ENCODE data around the gene UTP18. TPM values are rescaled to one million over a fixed set of nuclear protein-coding genes. Genes with fewer than 3 reads are reported as not detected.

UTP18 gene
- total and polyA plus RNA-seq, 2 of the 8 experiments (the other 6 are each of a cell fraction or from before 2014, with no cell fraction given) = 17.9 to 85.7 TPM

- CTCF ChIA-PET (ENCODE audit: partially characterized antibody) = interaction anchor here (0.6 kb wide), 1 partner anchor 22 kb away, joined by 3 read pairs; no protein-coding TSS in a partner anchor
- no peak overlapping the region for H2BK15ac ChIP-seq (ENCODE audit: low read length)
- H3K18ac ChIP-seq (ENCODE audit: extremely low read depth, low read length) = no peak overlapping the region
- H3K56ac ChIP-seq (replicated peaks; ENCODE audit: insufficient read length, low read depth, low read length) = no peak overlapping the region
- DNase-seq (ENCODE audit: low read depth in 1 of 2, low spot score in 2 of 2) = no peak
- peaks cover 0 to 40% (median 13%) of the 10 kb centered on the region in 4 experiments; a peak in 5 of 8 replicates for H3K36me3 ChIP-seq (ENCODE audit: control insufficient read depth in 2 of 4, insufficient read depth in 4 of 4, low read length in 3 of 4)
- no peak overlapping the region for H3K4me2 ChIP-seq (ENCODE audit: insufficient read depth in 1 of 2, low read depth in 2 of 2, low read length in 2 of 2)
- H3K4me1 ChIP-seq (replicated peaks in 1 of 4; ENCODE audit: control insufficient read depth in 3 of 4, insufficient read depth in 4 of 4, low read length in 3 of 4) = peaks cover 0 to 6% (median under 1%) of the 10 kb centered on the region in 4 experiments; a peak in 2 of 7 replicates
- H4K8ac ChIP-seq (ENCODE audit: extremely low read depth, insufficient read depth, low read length) = no peak overlapping the region
- no peak overlapping the region for H3K23ac ChIP-seq (ENCODE audit: insufficient read length)
- no peak overlapping the region for H2BK120ac ChIP-seq (replicated peaks; ENCODE audit: low read depth, low read length)
- H3K14ac ChIP-seq (ENCODE audit: insufficient read length) = no peak overlapping the region
- no peak overlapping the region for H3K4me3 ChIP-seq (ENCODE audit: extremely low read depth in 1 of 4, insufficient read depth in 2 of 4, low read depth in 3 of 4, low read length in 4 of 4)
- H3K79me1 ChIP-seq (ENCODE audit: low read depth, low read length) = no peaks in the 10 kb centered on the region
- H3K79me2 ChIP-seq (ENCODE audit: control insufficient read depth in 1 of 2, insufficient read depth in 2 of 2, low read length in 2 of 2) = peaks cover 30 to 86% of the 10 kb centered on the region in 2 experiments
- POLR2A ChIA-PET (ENCODE audit: partially characterized antibody) = interaction anchor here (0.5 to 1.3 kb wide), 4 partner anchors 9 to 61 kb away, joined by 3 to 4 read pairs (median 3); no protein-coding TSS in a partner anchor
- no peak overlapping the region for H4K91ac ChIP-seq (replicated peaks; ENCODE audit: insufficient read length, low read length)
- no peak overlapping the region for H2AK5ac ChIP-seq (ENCODE audit: low read depth, low read length)
- FAIRE-seq = no peak
- H4K5ac ChIP-seq (ENCODE audit: insufficient read length, low read depth, low read length) = no peak overlapping the region
- peaks cover 13% of the 10 kb centered on the region for H3K23me2 ChIP-seq (ENCODE audit: low read depth, low read length)
- no peak overlapping the region for H3K27ac ChIP-seq (ENCODE audit: low read depth, low read length)
- no peak overlapping the region for H3K4ac ChIP-seq (replicated peaks; ENCODE audit: insufficient read length, low read depth, low read length)
- TF ChIP-seq E2F6 (IDR thresholded peaks at IDR 0.05) (no peak), CHD2 (IDR thresholded peaks at IDR 0.05; ENCODE audit: low read length) (no peak), MAFK (IDR thresholded peaks at IDR 0.05; ENCODE audit: low read depth, low read length) (no peak), CTCF (IDR thresholded peaks at IDR 0.05; ENCODE audit: control extremely low read depth in 1 of 3, insufficient read depth in 1 of 3, low read depth in 1 of 3, low read length in 3 of 3) (no peak), SP2 (IDR thresholded peaks at IDR 0.05; ENCODE audit: low read length) (no peak), ATF3 (IDR thresholded peaks at IDR 0.05; ENCODE audit: insufficient read depth, low read depth, low read length) (no peak), BCL11A (IDR thresholded peaks at IDR 0.05; ENCODE audit: low read depth in 2 of 2, low read length in 2 of 2) (no peak), KDM1A (IDR thresholded peaks at IDR 0.05; ENCODE audit: borderline replicate concordance, low read length) (no peak), ASH2L (IDR thresholded peaks at IDR 0.05; ENCODE audit: low read length) (no peak), EGR1 (IDR thresholded peaks at IDR 0.05; ENCODE audit: borderline replicate concordance, low read depth, low read length) (no peak), SP1 (IDR thresholded peaks at IDR 0.05; ENCODE audit: low read depth, low read length) (no peak)
- H2AFZ ChIP-seq (ENCODE audit: low read length) = no peak overlapping the region
- H2BK20ac ChIP-seq (ENCODE audit: low read length) = no peak overlapping the region
- H3K9ac ChIP-seq (replicated peaks in 1 of 4; ENCODE audit: extremely low read depth in 1 of 4, low read depth in 3 of 4, low read length in 3 of 4) = no peak overlapping the region
- H3K9me3 ChIP-seq (ENCODE audit: insufficient read depth in 2 of 2, low read depth in 1 of 2, low read length in 1 of 2) = no peaks in the 10 kb centered on the region
- H2BK5ac ChIP-seq (ENCODE audit: low read depth, low read length) = no peak overlapping the region
- no peaks in the 10 kb centered on the region for H3K27me3 ChIP-seq (replicated peaks in 1 of 4; ENCODE audit: control insufficient read depth in 3 of 4, extremely low read depth in 1 of 4, insufficient read depth in 3 of 4, low read length in 3 of 4)
- 93% methylated on average over 3 of the region's 3 CpGs; no CpG with 5 or more reads in 1 of the 2 experiments for WGBS, 2 experiments (ENCODE audit: extremely low coverage in 1 of 2, insufficient coverage in 1 of 2, insufficient read length in 1 of 2, insufficient replicate concordance in 2 of 2, low coverage in 1 of 2, low lambda C conversion rate in 2 of 2, missing lambda C conversion rate in 1 of 2)
- H4K20me1 ChIP-seq (replicated peaks in 1 of 2; ENCODE audit: control insufficient read depth in 1 of 2, insufficient read depth in 2 of 2, low read length in 2 of 2) = peaks cover 8% of the 10 kb centered on the region in 2 experiments
- H2BK12ac ChIP-seq (ENCODE audit: low read depth, low read length) = no peak overlapping the region
Observed at GRCh38 chr17:51256101-51256500, 4.2 kb upstream of the UTP18 start.
